Activated CD4-positive, alpha-beta memory T cell treated with anti-CD3 and anti-CD28 coated beads for 36 hours (primary cell): Measurements from ENCODE around the gene GRID2. TPM values are rescaled to one million over a fixed set of nuclear protein-coding genes. Genes with fewer than 3 reads are reported as not detected.
"Not testable (repeated sequence)": the region's sequence is repeated elsewhere in the genome, so short reads cannot be mapped to it uniquely, and the experiment has no call there.

ENCODE experiments used
- CTCF ChIA-PET: fragments of 350-600 bp; sonication (Branson Sonifier 250); formaldehyde crosslinking; loops from one replicate; lab custom pipeline; 2021; ENCODE audit warnings: antibody characterized with exemption, inconsistent platforms; lab: Charles Lee
- POLR2A ChIA-PET: fragments of 350-600 bp; sonication (Branson Sonifier 250); formaldehyde crosslinking; loops from one replicate; lab custom pipeline; 2021; ENCODE audit warnings: antibody characterized with exemption; lab: Charles Lee
- DNase-seq: peaks from one replicate; pipeline ENCODE4 v3.0.0-alpha.2; 2020
- H3K27ac Mint-ChIP-seq: one replicate; pipeline ENCODE4 v1.8.0; 2021; ENCODE audit warnings: mixed read lengths
- H3K27me3 Mint-ChIP-seq: one replicate; pipeline ENCODE4 v1.8.0; 2021; ENCODE audit warnings: mixed read lengths
- H3K36me3 Mint-ChIP-seq: one replicate; pipeline ENCODE4 v1.8.0; 2021; ENCODE audit warnings: mixed read lengths
- H3K4me1 Mint-ChIP-seq: one replicate; pipeline ENCODE4 v1.8.0; 2021; ENCODE audit warnings: low read depth, mixed read lengths
- H3K4me3 Mint-ChIP-seq: one replicate; pipeline ENCODE4 v1.8.0; 2021; ENCODE audit warnings: mild to moderate bottlenecking, mixed read lengths
- H3K9me3 Mint-ChIP-seq: one replicate; pipeline ENCODE4 v1.8.0; 2021; ENCODE audit warnings: mixed read lengths
- intact Hi-C: fragments of 100-400 bp; cut with micrococcal nuclease; formaldehyde crosslinking; loops from one replicate; pipeline ENCODE4 v1.15.1; 2023
- total RNA-seq, 2 experiments: library from RNA; stranded (reverse); gene quantifications; one replicate each; pipeline ENCODE4 v1.2.3, GENCODE V29; 2021

The GRID2 gene
- total RNA-seq, 2 experiments from 2014 or later = not detected

- H3K36me3 Mint-ChIP-seq, intact Hi-C loops, H3K4me1 Mint-ChIP-seq, DNase-seq, H3K4me3 Mint-ChIP-seq, H3K9me3 Mint-ChIP-seq, POLR2A ChIA-PET, CTCF ChIA-PET, H3K27me3 Mint-ChIP-seq, H3K27ac Mint-ChIP-seq: not testable (repeated sequence)
Observed at GRCh38 chr4:92448176-92448575, 144.4 kb downstream of the GRID2 start.

- H3K9me3 Mint-ChIP-seq = peaks cover 5% of the 10 kb centered on the region
- no peak for DNase-seq
- no peaks in the 10 kb centered on the region for H3K4me1 Mint-ChIP-seq
- no peaks in the 10 kb centered on the region for H3K36me3 Mint-ChIP-seq
- intact Hi-C loops = no loop called here
- ChIA-PET CTCF (no interaction called here), POLR2A (no interaction called here)
- H3K4me3 Mint-ChIP-seq = no peak overlapping the region
- no peaks in the 10 kb centered on the region for H3K27me3 Mint-ChIP-seq
- no peak overlapping the region for H3K27ac Mint-ChIP-seq
Observed at GRCh38 chr4:92450694-92451093, 146.9 kb downstream of the GRID2 start.

GRCh38 chr4:92451782-92452181, 148.0 kb downstream of the GRID2 start:
- CTCF ChIA-PET = no interaction called here
- Mint-ChIP-seq H3K4me1 (no peaks in the 10 kb centered on the region), H3K9me3 (peaks cover 5% of the 10 kb centered on the region), H3K4me3 (no peak overlapping the region), H3K36me3 (no peaks in the 10 kb centered on the region), H3K27ac (no peak overlapping the region), H3K27me3 (no peaks in the 10 kb centered on the region)
- DNase-seq = no peak
- intact Hi-C loops = no loop called here
- POLR2A ChIA-PET = no interaction called here

- H3K4me3 Mint-ChIP-seq, H3K36me3 Mint-ChIP-seq, H3K27me3 Mint-ChIP-seq, DNase-seq, H3K27ac Mint-ChIP-seq, intact Hi-C loops, POLR2A ChIA-PET, H3K4me1 Mint-ChIP-seq, CTCF ChIA-PET, H3K9me3 Mint-ChIP-seq: not testable (repeated sequence)
Observed at GRCh38 chr4:92452383-92452782, 148.6 kb downstream of the GRID2 start.

GRCh38 chr4:92455329-92455839, 151.6 kb downstream of the GRID2 start:
- no peak overlapping the region for H3K27ac Mint-ChIP-seq
- no peak overlapping the region for H3K4me3 Mint-ChIP-seq
- intact Hi-C loops = no loop called here
- no peaks in the 10 kb centered on the region for H3K27me3 Mint-ChIP-seq
- no peaks in the 10 kb centered on the region for H3K36me3 Mint-ChIP-seq
- no peak for DNase-seq
- ChIA-PET POLR2A (no interaction called here), CTCF (no interaction called here)
- H3K4me1 Mint-ChIP-seq = no peaks in the 10 kb centered on the region
- peaks cover 5% of the 10 kb centered on the region for H3K9me3 Mint-ChIP-seq

GRCh38 chr4:92455951-92456350, 152.2 kb downstream of the GRID2 start:
- intact Hi-C loops = no loop called here
- POLR2A ChIA-PET = no interaction called here
- CTCF ChIA-PET = no interaction called here
- Mint-ChIP-seq H3K4me1 (no peaks in the 10 kb centered on the region), H3K27ac (no peak overlapping the region), H3K4me3 (no peak overlapping the region), H3K9me3 (peaks cover 5% of the 10 kb centered on the region), H3K36me3 (no peaks in the 10 kb centered on the region), H3K27me3 (no peaks in the 10 kb centered on the region)
- no peak for DNase-seq

GRCh38 chr4:92461732-92462131, 158.0 kb downstream of the GRID2 start:
- no peak overlapping the region for H3K27ac Mint-ChIP-seq
- ChIA-PET POLR2A (no interaction called here), CTCF (no interaction called here)
- H3K9me3 Mint-ChIP-seq = no peaks in the 10 kb centered on the region
- no peaks in the 10 kb centered on the region for H3K36me3 Mint-ChIP-seq
- no peaks in the 10 kb centered on the region for H3K27me3 Mint-ChIP-seq
- no peak overlapping the region for H3K4me3 Mint-ChIP-seq
- no peak for DNase-seq
- intact Hi-C loops = no loop called here
- no peaks in the 10 kb centered on the region for H3K4me1 Mint-ChIP-seq

- Mint-ChIP-seq H3K9me3 (peaks cover 2% of the 10 kb centered on the region), H3K27ac (no peak overlapping the region), H3K4me1 (no peaks in the 10 kb centered on the region), H3K27me3 (no peaks in the 10 kb centered on the region), H3K36me3 (no peaks in the 10 kb centered on the region), H3K4me3 (no peak overlapping the region)
- intact Hi-C loops = no loop called here
- ChIA-PET CTCF (no interaction called here), POLR2A (no interaction called here)
- no peak for DNase-seq
Observed at GRCh38 chr4:92477298-92477697, 173.5 kb downstream of the GRID2 start.

GRCh38 chr4:92483341-92483740, 179.6 kb downstream of the GRID2 start:
- no peaks in the 10 kb centered on the region for H3K4me1 Mint-ChIP-seq
- H3K27me3 Mint-ChIP-seq = no peaks in the 10 kb centered on the region
- no peak for DNase-seq
- CTCF ChIA-PET = no interaction called here
- intact Hi-C loops = no loop called here
- H3K9me3 Mint-ChIP-seq = peaks cover 2% of the 10 kb centered on the region
- H3K36me3 Mint-ChIP-seq = no peaks in the 10 kb centered on the region
- no peak overlapping the region for H3K27ac Mint-ChIP-seq
- POLR2A ChIA-PET = no interaction called here
- H3K4me3 Mint-ChIP-seq = no peak overlapping the region

- Mint-ChIP-seq H3K9me3 (no peaks in the 10 kb centered on the region), H3K36me3 (no peaks in the 10 kb centered on the region), H3K4me3 (no peak overlapping the region), H3K27me3 (no peaks in the 10 kb centered on the region), H3K4me1 (no peaks in the 10 kb centered on the region), H3K27ac (no peak overlapping the region)
- intact Hi-C loops = no loop called here
- POLR2A ChIA-PET = no interaction called here
- DNase-seq = no peak
- CTCF ChIA-PET = no interaction called here
Observed at GRCh38 chr4:92488496-92488895, 184.7 kb downstream of the GRID2 start.

- POLR2A ChIA-PET = no interaction called here
- no peaks in the 10 kb centered on the region for H3K36me3 Mint-ChIP-seq
Observed at GRCh38 chr4:92497141-92497540, 193.4 kb downstream of the GRID2 start.

GRCh38 chr4:92501456-92501855, 197.7 kb downstream of the GRID2 start:
- ChIA-PET POLR2A (no interaction called here), CTCF (no interaction called here)
- no peaks in the 10 kb centered on the region for H3K27me3 Mint-ChIP-seq
- H3K4me3 Mint-ChIP-seq = no peak overlapping the region
- no peak for DNase-seq
- no peaks in the 10 kb centered on the region for H3K36me3 Mint-ChIP-seq
- intact Hi-C loops = no loop called here
- H3K27ac Mint-ChIP-seq = no peak overlapping the region
- H3K4me1 Mint-ChIP-seq = no peaks in the 10 kb centered on the region
- H3K9me3 Mint-ChIP-seq = peaks cover 2% of the 10 kb centered on the region

More at GRCh38 chr4:92497141-92497540, 193.4 kb downstream of the GRID2 start:
- CTCF ChIA-PET = interaction anchor here (0.6 kb wide), 1 partner anchor 267 kb away, joined by 3 read pairs; no protein-coding TSS in a partner anchor
- no peak overlapping the region for H3K4me3 Mint-ChIP-seq
- no peak for DNase-seq
- H3K9me3 Mint-ChIP-seq = peaks cover 2% of the 10 kb centered on the region
- intact Hi-C loops = no loop called here
- H3K27ac Mint-ChIP-seq = no peak overlapping the region
- no peaks in the 10 kb centered on the region for H3K4me1 Mint-ChIP-seq
- H3K27me3 Mint-ChIP-seq = no peaks in the 10 kb centered on the region

- Mint-ChIP-seq H3K36me3 (no peaks in the 10 kb centered on the region), H3K4me1 (no peaks in the 10 kb centered on the region), H3K4me3 (no peak overlapping the region), H3K27me3 (no peaks in the 10 kb centered on the region), H3K27ac (no peak overlapping the region), H3K9me3 (peaks cover 16% of the 10 kb centered on the region)
- intact Hi-C loops = no loop called here
- ChIA-PET CTCF (no interaction called here), POLR2A (no interaction called here)
- no peak for DNase-seq
Observed at GRCh38 chr4:92506933-92507332, 203.2 kb downstream of the GRID2 start.
